ENCODE results near the gene IQGAP2.

IQGAP2 gene

DNA sequence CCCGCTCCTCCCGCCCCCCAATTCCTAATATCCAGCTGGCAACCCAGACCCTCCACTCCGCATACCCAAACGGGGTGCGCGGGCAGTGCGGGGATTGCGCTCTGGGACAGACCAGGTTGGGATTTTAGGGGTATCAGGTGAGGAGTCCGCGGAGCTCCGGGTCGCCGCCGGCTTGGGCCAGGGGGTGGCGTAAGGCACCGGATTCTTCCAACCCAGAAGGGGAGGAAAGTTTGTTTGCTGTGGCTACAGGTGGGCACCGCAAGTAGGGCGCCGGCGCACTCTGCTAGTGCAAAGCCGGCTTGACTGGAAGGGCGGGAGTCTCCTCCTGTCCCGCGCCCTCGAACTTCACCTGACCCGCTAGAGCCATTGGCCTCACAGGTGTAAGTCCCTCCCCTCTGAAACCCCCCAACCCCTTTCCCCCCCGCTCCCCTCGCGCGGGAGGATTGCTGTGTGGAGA lies 709 bp downstream of the IQGAP2 start:
- DNase-seq (ENCODE audit: low read depth): peak; percentile 12
- TF ChIP-seq, protein P1, sequence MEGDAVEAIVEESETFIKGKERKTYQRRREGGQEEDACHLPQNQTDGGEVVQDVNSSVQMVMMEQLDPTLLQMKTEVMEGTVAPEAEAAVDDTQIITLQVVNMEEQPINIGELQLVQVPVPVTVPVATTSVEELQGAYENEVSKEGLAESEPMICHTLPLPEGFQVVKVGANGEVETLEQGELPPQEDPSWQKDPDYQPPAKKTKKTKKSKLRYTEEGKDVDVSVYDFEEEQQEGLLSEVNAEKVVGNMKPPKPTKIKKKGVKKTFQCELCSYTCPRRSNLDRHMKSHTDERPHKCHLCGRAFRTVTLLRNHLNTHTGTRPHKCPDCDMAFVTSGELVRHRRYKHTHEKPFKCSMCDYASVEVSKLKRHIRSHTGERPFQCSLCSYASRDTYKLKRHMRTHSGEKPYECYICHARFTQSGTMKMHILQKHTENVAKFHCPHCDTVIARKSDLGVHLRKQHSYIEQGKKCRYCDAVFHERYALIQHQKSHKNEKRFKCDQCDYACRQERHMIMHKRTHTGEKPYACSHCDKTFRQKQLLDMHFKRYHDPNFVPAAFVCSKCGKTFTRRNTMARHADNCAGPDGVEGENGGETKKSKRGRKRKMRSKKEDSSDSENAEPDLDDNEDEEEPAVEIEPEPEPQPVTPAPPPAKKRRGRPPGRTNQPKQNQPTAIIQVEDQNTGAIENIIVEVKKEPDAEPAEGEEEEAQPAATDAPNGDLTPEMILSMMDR (conservative IDR thresholded peaks at IDR 0.05; ENCODE audit: low read depth, low read length): peak; percentile 19
- H3K4me3 ChIP-seq (ENCODE audit: low read depth, low read length): peak overlapping the region; percentile 59

DNA sequence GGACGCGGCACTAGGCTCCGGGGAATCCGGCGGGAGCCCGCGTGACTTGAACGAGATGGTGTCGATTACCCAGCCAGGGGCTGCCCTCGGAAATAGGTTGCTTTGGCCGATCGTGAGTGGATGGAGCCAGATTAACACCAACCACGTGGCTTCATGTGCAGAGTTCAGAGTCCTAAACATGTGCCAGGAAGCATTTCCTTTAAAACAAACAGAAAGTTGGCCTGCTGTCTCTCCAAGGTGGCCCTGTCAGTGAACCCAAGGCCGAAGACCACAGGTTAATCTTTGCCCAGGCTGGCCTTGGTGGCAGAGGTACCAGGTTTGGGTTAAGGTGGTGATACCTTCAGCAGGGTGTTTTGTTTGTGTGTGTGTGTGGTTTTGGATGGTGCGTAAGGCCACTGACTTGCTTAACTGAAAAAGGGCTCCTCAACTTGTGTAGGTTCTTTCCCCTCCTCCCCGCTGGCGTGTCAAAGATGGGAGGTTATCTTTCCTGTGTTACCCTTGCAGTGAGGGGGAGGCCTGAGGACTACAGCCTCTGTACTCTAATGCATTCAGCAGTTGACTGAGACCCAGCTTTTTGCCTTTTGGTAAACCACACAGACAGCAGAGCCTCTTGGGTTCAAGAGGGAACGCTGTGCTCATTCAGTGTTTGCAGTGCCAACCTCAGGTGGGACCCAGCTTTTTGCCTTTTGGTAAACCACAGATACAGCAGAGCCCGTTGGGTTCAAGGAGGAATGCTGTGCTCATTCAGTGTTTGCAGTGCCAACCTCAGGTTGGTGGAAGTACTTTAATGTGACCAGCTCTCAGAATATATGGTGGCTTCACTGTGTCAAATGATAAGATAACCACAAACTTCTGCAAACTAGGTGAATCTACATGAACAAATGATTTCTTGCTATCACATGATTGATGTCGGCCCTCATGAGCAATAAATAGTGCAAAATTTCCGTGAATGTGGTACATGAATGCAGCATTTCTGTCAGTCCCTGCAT lies 1.4 kb downstream of the IQGAP2 start:
- DNase-seq (ENCODE audit: low read depth): peak; percentile 12
- TF ChIP-seq, protein P1 (conservative IDR thresholded peaks at IDR 0.05; ENCODE audit: low read depth, low read length): no peak
- H3K4me3 ChIP-seq (ENCODE audit: low read depth, low read length): no peak overlapping the region

DNA sequence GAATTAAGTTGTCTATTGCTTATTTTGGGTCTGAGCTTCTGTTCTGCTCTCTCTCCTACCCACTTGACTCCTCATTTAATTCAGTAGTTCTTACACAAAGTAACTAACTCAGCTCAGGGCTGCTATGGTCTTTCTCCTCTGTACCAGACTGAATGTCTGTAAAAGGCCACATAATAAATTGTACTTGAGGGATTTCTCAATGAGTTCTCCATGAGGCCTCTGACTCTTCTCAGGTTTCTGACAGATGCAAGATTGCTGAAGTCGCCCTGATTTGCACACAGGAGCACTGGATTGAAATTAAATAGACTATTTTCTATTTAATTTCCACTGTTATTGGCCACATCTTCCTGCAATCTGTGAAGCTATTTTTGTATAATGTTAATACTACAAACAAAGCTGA lies 2.9 kb downstream of the IQGAP2 start:
- DNase-seq (ENCODE audit: low read depth): peak; percentile 13
- TF ChIP-seq, protein P1 (conservative IDR thresholded peaks at IDR 0.05; ENCODE audit: low read depth, low read length): no peak

DNA sequence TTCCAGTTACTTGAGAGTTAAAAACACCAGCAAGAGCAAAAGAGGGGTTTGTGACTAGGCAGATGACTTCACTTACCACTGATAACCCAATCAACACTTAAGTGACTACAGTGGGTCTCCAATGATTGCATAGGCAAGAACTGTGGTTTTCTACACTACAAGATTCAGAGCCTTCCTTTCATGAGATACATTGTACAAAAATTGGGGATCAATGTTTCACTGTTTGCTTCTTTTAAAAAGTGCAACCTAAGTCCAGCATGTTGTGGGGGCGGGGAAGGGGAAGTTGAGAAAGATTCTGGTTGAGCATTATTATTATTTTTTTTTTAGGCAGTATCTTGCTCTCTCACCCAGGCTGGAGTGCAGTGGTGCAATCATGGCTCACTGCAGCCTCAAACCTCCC lies 3.6 kb downstream of the IQGAP2 start:
- no peak for DNase-seq (ENCODE audit: low read depth)
- TF ChIP-seq, protein P1 (conservative IDR thresholded peaks at IDR 0.05; ENCODE audit: low read depth, low read length): no peak
- H3K4me3 ChIP-seq (ENCODE audit: low read depth, low read length): no peak overlapping the region

More for the DNA sequence above, 2.9 kb downstream of the IQGAP2 start:
- no peak overlapping the region for H3K4me3 ChIP-seq (ENCODE audit: low read depth, low read length)

DNA sequence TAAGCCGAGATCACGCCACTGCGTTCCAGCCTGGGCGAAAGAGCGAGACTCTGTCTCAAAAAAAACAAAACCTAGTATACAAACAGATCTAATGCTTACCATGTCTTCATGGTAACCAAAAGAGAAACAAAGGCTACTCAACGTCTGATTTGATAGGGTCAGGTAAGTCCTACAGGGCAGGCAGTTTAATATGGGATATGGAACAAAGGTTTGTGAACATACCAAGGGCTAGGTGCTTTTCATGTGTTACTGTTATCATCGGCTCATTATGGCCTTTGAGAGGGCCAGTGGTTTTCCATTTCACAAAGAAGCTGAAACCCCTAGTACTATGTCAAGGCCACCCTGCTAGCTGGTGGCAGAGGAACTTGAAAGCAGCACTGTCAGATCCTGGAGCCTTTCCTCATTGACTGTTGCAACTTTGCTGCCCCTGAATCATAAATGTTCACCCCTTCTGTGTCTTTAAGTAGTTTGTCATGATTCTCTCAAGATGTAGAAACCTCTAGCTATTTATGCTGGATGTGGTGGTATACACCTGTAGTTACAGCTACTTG lies 5.1 kb downstream of the IQGAP2 start:
- no peak overlapping the region for H3K4me3 ChIP-seq (ENCODE audit: low read depth, low read length)
- TF ChIP-seq, protein P1 (conservative IDR thresholded peaks at IDR 0.05; ENCODE audit: low read depth, low read length): no peak
- DNase-seq (ENCODE audit: low read depth): no peak

DNA sequence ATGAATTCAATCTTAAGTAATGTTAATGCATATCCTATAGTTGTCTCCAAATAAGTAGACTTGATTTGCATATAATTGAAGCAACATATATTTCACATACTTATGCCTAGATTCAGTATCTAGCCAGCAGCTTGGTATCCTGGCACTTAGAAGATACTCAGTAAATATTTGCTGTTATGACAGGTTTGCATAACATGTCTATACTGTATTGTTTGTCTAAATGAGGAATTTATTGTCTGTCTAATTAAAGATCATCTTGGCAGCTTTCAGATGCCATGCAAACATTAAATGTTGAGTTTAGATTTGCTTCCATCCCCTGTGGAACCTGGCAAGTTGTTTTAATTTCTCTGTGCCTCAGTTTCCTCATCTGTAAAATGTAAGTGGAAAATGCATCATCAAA lies 9.4 kb downstream of the IQGAP2 start:
- no peak overlapping the region for H3K4me3 ChIP-seq (ENCODE audit: low read depth, low read length)
- TF ChIP-seq, protein P1 (conservative IDR thresholded peaks at IDR 0.05; ENCODE audit: low read depth, low read length): no peak

More for the DNA sequence above, 9.4 kb downstream of the IQGAP2 start:
- DNase-seq (ENCODE audit: low read depth): no peak
